Esophagus muscularis mucosa (tissue), 3 donors: ENCODE results near the gene EARS2.

ENCODE experiments used
- CTCF ChIP-seq, 3 experiments: fragments of 200-600 bp in 2 of 3; fragments of 450-650 bp in 1 of 3; sonication (generic) in 2 of 3; IDR thresholded peaks; one replicate each; pipeline ENCODE4 v1.5.1; 2017 to 2019; ENCODE audit warnings: antibody characterized with exemption in 3 of 3, mild to moderate bottlenecking in 2 of 3, moderate library complexity in 1 of 3
- POLR2AphosphoS5 ChIP-seq, 2 donors: sonication (generic); formaldehyde crosslinking; IDR thresholded peaks; one replicate each; pipeline ENCODE4 v1.6.1; 2017; ENCODE audit warnings: antibody characterized with exemption in 2 of 2

- TF ChIP-seq CTCF (IDR thresholded peaks at IDR 0.05): no peak
- TF ChIP-seq POLR2AphosphoS5 (IDR thresholded peaks at IDR 0.05): no peak
Observed at GRCh38 chr16:23587726-23588125, 30.6 kb upstream of the EARS2 start.
